GM18502 (cell line): ENCODE results near the gene NUDT3.
"Not testable (repeated sequence)": the region's sequence is repeated elsewhere in the genome, so short reads cannot be mapped to it uniquely, and the experiment has no call there.

Experiments used
- ATAC-seq: cut with Tn5 transposase; IDR thresholded peaks from one replicate; pipeline ENCODE4 v1.9.1; 2021; ENCODE audit warnings: mild to moderate bottlenecking; ENCODE audit not compliant: unreplicated experiment, poor library complexity

NUDT3 gene

GRCh38 chr6:34324738-34325444, 67.6 kb downstream of the NUDT3 start:
- no peak for ATAC-seq

GRCh38 chr6:34324221-34324620, 68.2 kb downstream of the NUDT3 start:
- ATAC-seq: not testable (repeated sequence)

- no peak for ATAC-seq
Observed at GRCh38 chr6:34323300-34323699, 69.2 kb downstream of the NUDT3 start.

DNA sequence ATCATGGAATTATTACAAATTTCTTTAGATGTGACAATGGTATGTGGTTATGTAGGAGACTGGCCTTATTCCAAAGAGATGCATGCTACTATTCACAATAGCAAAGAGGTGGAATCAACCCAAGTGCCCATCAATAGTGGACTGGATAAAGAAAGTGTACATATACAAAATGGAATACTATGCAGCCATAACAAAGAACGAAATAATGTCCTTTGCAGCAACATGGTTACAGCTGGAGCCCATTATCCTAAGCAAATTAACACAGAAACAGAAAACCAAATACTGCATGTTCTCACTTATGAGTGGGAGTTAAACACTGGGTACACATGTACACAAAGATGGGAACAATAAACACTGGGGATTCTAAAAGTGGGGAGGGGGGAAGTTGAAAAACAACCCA, 69.7 kb downstream of the NUDT3 start:
- ATAC-seq: no peak

GRCh38 chr6:34321821-34322220, 70.6 kb downstream of the NUDT3 start:
- ATAC-seq: no peak

GRCh38 chr6:34319471-34319885, 73.0 kb downstream of the NUDT3 start:
- no peak for ATAC-seq

GRCh38 chr6:34318499-34319470, 73.7 kb downstream of the NUDT3 start:
- no peak for ATAC-seq

GRCh38 chr6:34317882-34318498, 74.5 kb downstream of the NUDT3 start:
- no peak for ATAC-seq

DNA sequence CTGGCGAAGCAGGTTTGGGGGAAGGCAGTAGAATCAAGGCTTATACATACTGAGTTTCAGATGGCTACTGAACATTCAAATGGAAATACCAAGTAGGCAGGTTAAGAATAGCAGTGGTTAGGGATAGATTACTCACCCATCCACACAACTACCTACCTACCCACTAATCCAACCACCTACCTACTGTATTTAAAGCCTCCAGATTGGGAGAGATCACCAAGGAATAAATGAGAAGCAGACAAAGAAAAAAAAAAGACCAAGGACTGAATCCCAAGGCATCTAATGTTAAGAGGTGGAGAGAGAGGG, 75.3 kb downstream of the NUDT3 start:
- ATAC-seq: no peak

- no peak for ATAC-seq
Observed at GRCh38 chr6:34316431-34317171, 75.9 kb downstream of the NUDT3 start.

DNA sequence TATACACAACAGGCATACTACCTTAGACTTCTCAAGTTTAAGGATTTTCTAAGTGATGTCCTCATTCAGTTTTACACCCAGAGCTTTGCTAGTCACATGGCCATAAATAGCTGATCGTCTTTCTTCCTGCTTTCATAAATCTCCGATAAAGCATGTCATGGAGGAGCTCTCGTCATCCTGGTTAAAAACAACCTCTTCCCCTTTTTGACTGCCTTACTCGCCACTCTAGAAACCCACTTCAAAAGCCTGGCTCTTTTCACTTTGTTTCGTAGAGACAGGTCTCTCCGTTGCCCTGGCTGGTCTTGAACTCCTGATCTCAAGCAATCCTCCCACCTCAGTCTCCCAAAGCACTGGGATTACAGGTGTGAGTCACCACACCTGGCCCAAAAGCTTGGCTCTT, 76.7 kb downstream of the NUDT3 start:
- no peak for ATAC-seq

DNA sequence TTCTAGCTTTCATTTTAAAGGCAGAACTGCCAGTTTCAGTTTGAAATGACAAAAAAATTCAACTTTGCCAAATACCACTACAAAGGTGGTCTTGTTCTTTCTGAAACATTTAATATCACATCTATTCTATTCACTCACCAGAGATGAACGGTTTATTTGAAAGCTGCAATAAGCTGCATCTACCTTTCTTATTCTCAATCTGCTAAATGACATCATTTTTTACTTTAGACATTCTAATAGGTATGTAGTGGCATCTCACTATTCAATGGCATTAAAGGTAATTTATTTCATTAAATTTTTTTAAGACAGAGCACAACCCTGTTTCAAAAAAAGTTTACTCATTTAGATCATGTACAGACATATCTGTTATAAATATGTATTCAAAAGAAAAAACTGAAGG, 77.2 kb downstream of the NUDT3 start:
- ATAC-seq: no peak

- ATAC-seq: no peak
Observed at GRCh38 chr6:34312259-34312658, 80.2 kb downstream of the NUDT3 start.

DNA sequence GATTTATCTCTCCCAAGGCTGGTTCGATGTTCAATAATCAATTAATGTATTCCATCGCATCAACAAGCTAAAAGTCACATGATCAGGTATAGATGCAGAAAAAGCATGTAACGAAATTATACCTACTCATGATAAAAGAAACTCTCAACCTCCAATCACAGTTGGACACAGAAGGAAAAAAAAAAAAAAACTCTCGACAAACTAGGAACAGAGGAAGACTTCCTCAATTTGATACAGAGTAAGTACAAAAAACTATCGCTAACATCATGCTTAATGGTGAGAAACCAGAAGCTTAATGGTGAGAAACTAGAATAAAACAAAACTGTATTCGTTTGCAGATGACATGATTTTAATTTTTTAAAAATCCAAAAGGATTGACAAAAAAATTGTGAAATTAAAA, 81.7 kb downstream of the NUDT3 start:
- ATAC-seq: no peak

- no peak for ATAC-seq
Observed at GRCh38 chr6:34308483-34308882, 84.0 kb downstream of the NUDT3 start.

GRCh38 chr6:34305982-34306708, 86.3 kb downstream of the NUDT3 start:
- no peak for ATAC-seq

DNA sequence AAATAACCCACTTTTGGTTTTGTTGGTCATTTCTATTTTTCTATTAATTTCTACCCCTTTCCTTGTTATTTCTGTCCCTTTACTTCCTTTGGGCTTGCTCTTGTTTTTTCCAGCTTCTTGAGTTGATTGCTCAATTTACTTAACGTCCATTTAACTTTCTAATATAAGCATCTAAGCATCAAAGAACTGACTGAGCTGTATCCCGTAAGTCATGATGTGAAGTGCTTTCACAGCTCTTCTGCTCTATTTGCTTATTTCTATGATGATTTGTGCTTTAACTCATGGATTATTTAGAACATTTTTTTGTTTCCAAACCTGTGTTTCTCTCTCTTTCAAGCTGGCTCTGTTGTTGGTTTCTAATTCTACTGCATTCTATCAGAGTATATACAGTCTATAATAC, 87.0 kb downstream of the NUDT3 start:
- no peak for ATAC-seq

DNA sequence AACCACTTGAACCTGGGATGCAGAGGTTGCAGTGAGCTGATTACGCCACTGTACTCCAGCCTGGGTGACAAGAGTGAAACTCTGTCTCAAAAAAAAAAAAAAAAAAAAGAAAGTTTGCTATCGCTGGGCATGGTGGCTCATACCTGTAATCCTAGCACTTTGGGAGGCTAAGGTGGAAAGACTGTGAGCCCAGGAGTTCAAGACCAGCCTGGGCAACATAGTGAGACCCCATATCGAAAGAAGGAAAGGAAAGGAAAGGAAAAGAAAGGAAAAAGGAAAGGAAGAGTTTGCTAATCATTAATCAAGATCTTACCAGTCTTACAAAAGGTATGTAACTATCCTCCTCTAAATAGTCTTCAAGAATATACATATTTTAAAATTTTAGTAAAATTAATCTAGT, 88.3 kb downstream of the NUDT3 start:
- ATAC-seq: no peak

GRCh38 chr6:34302929-34303328, 89.5 kb downstream of the NUDT3 start:
- ATAC-seq: no peak

GRCh38 chr6:34301408-34301807, 91.1 kb downstream of the NUDT3 start:
- ATAC-seq: no peak
